ENCODE measurements around the gene HLA-DRB5.
"Not testable (repeated sequence)": the region's sequence is repeated elsewhere in the genome, so short reads cannot be mapped to it uniquely, and the experiment has no call there.

Gene HLA-DRB5

DNA sequence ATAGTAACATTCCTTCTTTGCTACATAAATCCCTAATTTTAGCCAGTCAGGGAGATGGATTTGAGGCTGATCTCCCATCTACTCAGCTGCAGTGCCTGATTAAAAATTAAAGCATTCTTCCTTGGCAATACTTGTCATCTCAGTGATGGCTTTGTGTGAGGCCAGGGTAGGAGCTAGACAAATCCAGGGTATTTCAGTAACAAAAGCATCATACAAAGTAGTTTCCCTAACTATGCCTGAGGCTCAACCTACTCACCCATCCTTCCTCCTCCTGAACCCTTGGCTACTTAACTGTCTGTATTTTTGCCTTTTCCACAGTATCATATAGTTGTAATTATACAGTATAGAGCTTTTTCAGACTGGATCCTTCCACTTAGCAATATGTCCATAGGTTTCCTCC, 37.7 kb downstream of the HLA-DRB5 start:
- FAIRE-seq, result no peak

DNA sequence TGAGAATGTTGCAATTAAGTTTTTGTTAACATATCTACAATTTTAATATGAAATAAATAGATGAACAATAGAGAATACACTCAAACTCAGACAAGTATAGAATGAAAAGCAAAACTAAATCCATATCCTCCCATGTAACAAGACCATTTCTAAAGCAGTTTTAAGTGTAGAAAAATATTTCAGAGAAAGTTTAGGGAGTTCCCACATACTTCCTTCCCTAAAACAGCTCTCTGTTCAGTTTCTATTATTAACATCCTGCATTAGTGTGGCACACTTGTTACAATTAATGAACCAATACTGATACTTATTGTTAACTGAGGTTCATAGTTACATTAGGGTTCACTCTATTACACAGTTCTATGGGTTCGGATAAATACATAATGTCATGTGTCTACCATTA, 38.4 kb downstream of the HLA-DRB5 start:
- FAIRE-seq, result no peak

DNA sequence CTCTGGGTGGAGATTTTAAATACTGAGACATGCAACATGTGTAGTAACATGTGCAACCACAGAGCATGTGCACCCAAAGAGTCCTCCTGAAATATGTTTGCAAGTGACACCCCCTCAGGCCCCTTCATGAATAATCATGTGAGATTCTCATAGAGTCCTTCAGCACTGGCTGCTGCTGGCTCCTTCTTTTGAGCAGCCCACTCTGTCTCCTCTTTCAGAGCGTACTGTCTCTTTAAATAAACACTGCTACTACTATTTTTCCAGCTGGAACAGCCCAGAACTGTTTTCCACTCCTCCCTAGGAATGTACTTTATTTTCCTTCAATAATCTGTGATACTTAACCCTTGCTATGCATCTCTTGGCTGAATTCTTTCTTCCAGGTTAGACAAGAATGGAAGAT, 42.0 kb downstream of the HLA-DRB5 start:
- no peak for FAIRE-seq

DNA sequence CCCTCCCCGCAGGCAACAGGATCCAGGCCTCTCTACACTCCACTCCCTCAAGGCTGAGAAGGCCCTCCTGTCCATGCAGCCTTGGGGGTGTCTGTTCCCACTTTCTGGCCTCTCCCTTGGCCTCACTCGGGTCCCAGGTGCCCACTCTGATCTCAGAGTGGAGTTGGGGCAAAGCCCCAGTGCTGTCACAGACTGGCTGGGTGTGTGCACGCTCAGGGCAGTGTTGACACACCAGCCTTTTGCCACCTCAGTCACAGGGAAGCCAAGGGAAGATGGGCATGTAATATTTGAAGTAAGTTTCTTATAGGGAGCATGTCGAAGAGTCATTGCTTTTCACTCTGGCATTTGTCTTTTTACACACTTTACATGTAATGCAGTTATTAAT, 45.5 kb downstream of the HLA-DRB5 start:
- no peak for FAIRE-seq

DNA sequence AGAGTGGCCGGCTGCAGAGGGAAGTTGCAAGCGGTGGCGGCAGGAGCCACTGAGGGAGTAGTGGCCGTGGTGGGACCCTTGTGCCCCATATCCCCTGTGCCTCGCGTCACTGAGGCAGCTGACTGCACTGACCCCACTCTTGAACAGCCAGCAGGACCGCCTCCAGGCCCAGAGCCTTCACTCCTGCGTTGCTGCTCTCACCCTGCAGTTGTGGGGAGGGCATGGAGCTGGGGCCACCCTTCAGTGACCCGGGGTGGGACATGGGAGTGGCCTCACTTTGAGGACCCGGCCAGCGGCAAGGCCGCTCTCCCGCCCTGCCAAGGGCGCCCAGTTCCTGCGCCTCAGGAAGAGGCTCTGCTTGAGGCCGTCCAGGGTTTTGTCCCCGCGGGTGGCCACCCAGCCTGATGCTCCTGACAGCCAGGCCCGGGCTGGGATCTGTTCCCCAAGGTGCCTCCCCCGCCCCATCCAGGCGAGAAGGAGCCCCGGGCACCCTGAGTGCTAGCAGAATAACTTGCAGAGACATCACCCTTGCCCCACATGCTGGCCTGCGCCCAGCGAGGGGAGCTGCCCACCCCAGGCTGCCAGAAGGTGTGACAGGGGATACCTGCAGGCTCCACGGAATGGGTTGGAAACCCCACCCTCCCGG, 46.0 kb downstream of the HLA-DRB5 start:
- no peak for FAIRE-seq

DNA sequence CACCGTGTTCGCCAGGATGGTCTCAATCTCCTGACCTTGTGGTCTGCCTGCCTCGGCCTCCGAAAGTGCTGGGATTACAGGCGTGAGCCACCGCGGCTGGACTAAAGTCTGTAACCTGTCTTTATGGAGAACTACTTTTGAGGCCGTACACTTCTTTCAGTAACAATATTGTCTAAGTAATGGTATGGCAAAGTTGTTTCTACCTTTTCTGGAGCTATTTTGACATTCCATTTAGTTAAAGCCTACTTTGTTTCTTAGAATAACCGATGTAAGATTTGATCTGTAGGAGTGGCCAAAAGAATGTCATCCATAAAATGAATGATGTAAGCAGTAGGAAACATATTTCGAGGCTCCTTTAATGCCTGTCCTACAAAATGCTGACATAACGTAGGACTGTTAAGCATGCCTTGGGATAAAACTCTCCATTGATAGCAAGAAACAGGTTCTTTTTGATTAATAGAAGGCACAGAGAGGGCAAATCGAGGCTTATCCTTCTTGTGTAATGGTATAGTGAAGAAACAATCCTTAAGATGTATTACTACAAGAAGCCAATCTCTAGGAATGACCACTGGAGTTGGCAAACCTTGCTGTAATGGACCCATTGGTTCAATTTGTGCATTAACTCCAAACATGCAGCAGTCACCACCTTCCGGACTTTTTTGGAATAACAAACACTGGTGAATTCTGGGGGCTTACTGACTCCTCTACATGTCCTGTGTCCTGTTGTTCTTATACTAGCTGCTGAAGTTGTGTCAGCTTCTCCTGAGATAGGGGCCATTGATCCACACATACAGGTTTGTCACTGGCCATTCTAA, 54.5 kb downstream of the HLA-DRB5 start:
- no peak for FAIRE-seq

DNA sequence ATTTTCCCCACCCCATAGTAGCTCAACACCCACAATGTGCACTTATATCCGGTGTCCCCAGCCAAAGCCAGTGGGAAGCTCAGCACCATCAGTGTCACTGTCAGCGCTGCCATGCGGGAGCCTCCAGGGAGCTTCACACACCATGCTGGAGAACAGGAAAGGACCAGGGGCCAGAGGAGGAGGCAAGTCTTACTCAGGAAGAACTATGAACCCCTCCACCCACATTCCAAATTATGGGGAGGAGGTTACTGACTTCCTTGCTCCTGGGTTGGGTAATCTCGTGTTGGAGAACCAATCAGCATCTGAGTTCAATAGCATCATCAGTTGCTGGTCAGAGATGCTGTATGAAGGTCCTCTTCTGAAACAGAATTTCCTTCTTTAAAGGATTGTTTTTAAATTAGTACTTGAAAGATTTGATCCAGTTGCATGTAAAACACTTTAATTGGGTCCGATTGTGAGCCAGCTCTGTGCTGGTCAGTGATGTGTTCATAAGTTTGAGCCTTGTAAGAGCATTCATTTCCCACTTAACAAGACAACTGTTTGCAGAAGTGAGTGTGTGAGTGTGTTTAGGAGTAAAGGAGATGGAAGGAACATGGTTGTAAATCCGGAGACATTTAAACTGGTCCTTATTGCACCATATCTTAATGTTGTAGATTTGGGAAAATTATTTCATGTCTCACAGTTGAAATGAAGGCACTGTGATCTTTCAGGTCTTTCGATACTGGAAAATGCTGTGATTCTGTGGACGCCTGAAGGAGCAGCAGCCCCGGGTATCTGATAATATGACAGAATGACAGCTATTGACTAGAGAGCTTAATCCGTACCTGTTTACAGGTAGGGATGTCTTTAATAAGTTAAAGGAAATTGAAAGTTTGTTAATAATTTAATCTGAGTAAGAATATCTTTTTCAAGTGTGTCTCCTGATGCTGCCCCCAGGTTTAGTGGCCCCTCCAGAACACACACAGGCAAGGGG, 56.4 kb downstream of the HLA-DRB5 start:
- not testable (repeated sequence) for FAIRE-seq

DNA sequence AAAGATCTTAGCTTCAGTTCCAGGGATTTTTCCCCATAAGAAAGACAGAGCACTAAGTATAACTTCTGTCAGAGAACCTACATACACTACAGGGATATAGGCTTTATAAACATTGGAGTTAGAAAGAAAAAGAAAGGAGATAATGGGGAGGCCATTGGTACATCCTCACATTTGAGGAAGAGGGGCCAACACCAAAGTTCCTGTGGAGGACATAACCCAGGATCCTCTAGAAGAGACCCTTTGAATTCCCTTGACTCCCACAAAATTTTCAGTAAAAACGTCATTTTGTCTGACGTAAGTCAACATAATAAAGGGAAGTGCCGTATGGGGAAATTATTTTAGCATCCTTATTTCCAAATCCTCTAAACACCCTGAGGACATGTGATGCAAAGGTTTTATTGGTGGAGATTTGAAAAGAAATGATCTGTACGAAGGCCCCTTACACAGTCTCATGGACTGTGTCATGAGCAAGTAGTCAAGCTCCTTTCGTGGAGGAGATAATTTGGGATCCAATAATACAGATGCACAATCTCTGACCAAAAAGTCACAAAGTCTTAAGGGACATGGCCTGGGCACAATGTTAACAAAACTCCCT, 57.2 kb downstream of the HLA-DRB5 start:
- FAIRE-seq, result no peak

DNA sequence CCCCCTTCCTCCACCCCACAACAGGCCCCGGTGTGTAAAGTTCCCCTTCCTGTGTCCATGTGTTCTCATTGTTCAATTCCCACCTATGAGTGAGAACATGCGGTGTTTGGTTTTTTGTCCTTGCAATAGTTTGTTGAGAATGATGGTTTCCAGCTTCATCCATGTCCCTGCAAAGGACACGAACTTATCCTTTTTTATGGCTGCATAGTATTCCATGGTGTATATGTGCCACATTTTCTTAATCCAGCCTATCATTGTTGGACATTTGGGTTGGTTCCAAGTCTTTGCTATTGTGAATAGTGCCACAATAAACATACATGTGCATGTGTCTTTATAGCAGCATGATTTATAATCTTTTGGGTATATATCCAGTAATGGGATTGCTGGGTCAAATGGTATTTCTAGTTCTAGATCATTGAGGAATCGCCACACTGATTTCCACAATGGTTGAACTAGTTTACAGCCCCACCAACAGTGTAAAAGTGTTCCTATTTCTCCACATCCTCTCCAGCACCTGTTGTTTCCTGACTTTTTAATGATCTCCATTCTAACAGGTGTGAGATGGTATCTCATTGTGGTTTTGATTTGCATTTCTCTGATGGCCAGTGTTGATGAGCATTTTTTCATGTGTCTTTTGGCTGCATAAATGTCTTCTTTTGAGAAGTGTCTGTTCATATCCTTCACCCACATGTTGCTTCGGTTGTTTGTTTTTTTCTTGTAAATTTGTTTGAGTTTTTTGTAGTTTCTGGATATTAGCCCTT, 62.2 kb downstream of the HLA-DRB5 start:
- FAIRE-seq, result not testable (repeated sequence)

Data from islet of Langerhans (tissue), 1 donor.